Measurements from ENCODE around the gene IL1RL2. TPM values are rescaled to one million over a fixed set of nuclear protein-coding genes. Genes with fewer than 3 reads are reported as not detected.

IL1RL2 gene
- total RNA-seq, 2 donors from 2014 or later, result 0.75 TPM; not detected in 1

GRCh38 chr2:102149644-102150455, 37.0 kb upstream of the IL1RL2 start:
- ATAC-seq (no peak), DNase-seq (ENCODE audit: low spot score in 2 of 2) (no peak)
- H3K36me3 Mint-ChIP-seq, result peaks cover 74 to 85% of the 10 kb centered on the region in 2 donors
- H3K9me3 Mint-ChIP-seq, result peaks cover 38 to 52% of the 10 kb centered on the region in 2 donors
- no peak overlapping the region for H3K27ac Mint-ChIP-seq

GRCh38 chr2:102154364-102154763, 32.5 kb upstream of the IL1RL2 start:
- H3K27ac Mint-ChIP-seq, result no peak overlapping the region
- no peak for ATAC-seq
- DNase-seq (ENCODE audit: low spot score in 2 of 2), result no peak
- peaks cover 10 to 23% of the 10 kb centered on the region in 2 donors for H3K9me3 Mint-ChIP-seq
- H3K36me3 Mint-ChIP-seq, result peaks cover 35 to 67% of the 10 kb centered on the region in 2 donors

- no peak for ATAC-seq
- H3K9me3 Mint-ChIP-seq, result peaks cover 10 to 23% of the 10 kb centered on the region in 2 donors
- peak overlapping the region in 1 of 2 donors; percentile 31 for H3K27ac Mint-ChIP-seq
- no peak for DNase-seq (ENCODE audit: low spot score in 2 of 2)
- H3K36me3 Mint-ChIP-seq, result peaks cover 30 to 64% of the 10 kb centered on the region in 2 donors
Observed at GRCh38 chr2:102154946-102155702, 31.7 kb upstream of the IL1RL2 start.

DNA sequence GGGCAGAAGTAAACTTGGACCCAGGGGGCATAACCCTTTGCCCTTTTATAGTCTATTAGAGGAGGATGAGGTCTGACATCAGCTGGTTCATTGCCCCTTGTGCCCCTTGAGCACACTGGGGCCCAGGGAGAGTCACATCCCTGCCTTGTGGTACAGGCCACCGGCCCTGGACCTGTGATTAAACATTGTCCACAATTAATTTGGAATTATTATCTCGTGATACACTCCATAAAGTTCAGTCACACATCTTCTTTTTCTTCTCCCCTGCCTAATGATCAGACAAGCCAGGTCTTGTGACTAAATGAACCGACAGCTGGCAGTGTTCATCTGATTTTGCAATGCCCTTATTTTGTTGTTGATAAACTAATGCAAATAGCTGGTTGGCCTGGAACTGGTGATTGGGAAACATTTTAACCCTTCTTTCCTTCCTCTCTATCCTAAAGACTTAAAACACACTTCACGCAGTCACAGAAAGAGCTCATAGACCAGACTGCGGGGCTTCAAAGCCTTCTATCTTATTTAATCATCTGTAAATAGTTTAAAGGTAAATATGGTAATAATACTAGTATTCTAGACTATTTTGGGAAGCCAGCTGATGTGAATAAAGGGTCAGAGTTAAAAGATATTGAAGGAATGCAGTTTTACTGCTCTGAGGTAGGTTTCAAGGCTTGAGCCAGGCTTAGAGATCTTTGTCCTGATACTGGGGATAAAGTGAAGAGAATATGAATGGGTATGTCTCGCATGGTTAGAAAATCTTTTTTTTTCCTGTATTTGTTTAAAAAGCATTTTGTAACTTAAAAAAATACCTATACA, 30.9 kb upstream of the IL1RL2 start:
- ATAC-seq (no peak), DNase-seq (ENCODE audit: low spot score in 2 of 2) (no peak)
- Mint-ChIP-seq H3K36me3 (peaks cover 24 to 68% of the 10 kb centered on the region in 2 donors), H3K27ac (no peak overlapping the region), H3K9me3 (peaks cover 10 to 23% of the 10 kb centered on the region in 2 donors)

GRCh38 chr2:102158011-102158755, 28.6 kb upstream of the IL1RL2 start:
- no peak overlapping the region for H3K27ac Mint-ChIP-seq
- H3K9me3 Mint-ChIP-seq, result peaks cover 10 to 15% of the 10 kb centered on the region in 2 donors
- peaks cover 19 to 54% of the 10 kb centered on the region in 2 donors for H3K36me3 Mint-ChIP-seq
- ATAC-seq, result no peak
- no peak for DNase-seq (ENCODE audit: low spot score in 2 of 2)

- no peak for DNase-seq (ENCODE audit: low spot score in 2 of 2)
- ATAC-seq, result no peak
- peaks cover 15 to 43% of the 10 kb centered on the region in 2 donors for H3K36me3 Mint-ChIP-seq
- H3K27ac Mint-ChIP-seq, result no peak overlapping the region
- H3K9me3 Mint-ChIP-seq, result peaks cover 9 to 13% of the 10 kb centered on the region in 2 donors
Observed at GRCh38 chr2:102159295-102159694, 27.5 kb upstream of the IL1RL2 start.

DNA sequence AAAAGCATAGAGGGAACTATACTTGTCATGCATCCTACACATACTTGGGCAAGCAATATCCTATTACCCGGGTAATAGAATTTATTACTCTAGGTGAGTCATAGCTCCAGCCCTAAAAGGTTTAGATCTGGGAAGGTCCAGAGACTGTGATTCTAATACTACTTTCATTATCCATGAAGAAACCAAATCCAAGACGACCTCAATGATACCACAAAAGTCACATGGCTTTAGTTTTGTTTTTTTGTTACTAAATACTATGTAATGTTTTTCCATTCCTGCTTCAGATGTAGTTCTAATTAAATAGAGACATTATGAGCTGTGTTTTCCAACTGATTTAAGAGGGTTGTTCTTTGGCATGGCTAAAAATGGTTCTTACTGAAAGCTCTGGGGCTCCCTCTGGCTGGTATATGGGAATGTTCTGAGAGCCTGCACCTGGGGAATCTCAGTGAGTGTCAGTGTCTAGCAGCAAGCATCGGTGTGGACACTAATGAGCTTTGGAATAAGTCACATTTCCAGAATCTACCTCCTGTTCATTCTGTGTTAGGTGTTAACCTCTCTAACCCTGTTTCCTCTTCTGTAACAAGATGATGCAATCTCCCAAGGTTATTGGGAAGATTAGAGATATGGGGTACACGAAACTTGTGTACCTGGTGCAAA, 20.5 kb upstream of the IL1RL2 start:
- Mint-ChIP-seq H3K9me3 (peaks cover 4 to 5% of the 10 kb centered on the region in 2 donors), H3K36me3 (peaks cover 13 to 21% of the 10 kb centered on the region in 2 donors), H3K27ac (no peak overlapping the region)
- no peak for DNase-seq (ENCODE audit: low spot score in 2 of 2)
- ATAC-seq, result peak in 1 of 2 donors; percentile 41

- no peak for ATAC-seq
- no peak for DNase-seq (ENCODE audit: low spot score in 2 of 2)
- Mint-ChIP-seq H3K9me3 (peaks cover 4 to 9% of the 10 kb centered on the region in 2 donors), H3K27ac (no peak overlapping the region), H3K36me3 (peaks cover 23 to 25% of the 10 kb centered on the region in 2 donors)
Observed at GRCh38 chr2:102168026-102168771, 18.6 kb upstream of the IL1RL2 start.

DNA sequence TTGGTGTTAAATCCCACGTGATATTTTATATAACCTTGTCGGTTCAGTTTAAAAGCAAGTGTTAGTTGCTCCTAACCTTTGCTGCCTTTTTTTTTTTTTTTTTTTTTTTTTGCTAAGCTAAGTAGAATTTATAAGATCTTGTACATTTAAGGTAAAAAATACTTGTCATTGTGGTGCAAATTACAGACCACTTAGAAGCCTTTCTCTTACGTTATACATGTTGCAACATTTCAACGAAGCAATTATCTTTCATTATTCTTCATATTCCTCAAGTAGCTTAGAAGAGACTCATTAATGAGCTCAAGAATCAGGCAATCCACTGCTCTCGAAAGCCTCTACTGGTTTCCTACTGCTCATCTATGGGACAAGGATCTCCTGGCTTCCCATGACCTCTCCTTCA, 14.9 kb upstream of the IL1RL2 start:
- ATAC-seq (no peak), DNase-seq (ENCODE audit: low spot score in 2 of 2) (no peak)
- H3K9me3 Mint-ChIP-seq, result peaks cover 0 to 4% of the 10 kb centered on the region in 2 donors
- no peak overlapping the region for H3K27ac Mint-ChIP-seq
- peaks cover 15 to 38% of the 10 kb centered on the region in 2 donors for H3K36me3 Mint-ChIP-seq

DNA sequence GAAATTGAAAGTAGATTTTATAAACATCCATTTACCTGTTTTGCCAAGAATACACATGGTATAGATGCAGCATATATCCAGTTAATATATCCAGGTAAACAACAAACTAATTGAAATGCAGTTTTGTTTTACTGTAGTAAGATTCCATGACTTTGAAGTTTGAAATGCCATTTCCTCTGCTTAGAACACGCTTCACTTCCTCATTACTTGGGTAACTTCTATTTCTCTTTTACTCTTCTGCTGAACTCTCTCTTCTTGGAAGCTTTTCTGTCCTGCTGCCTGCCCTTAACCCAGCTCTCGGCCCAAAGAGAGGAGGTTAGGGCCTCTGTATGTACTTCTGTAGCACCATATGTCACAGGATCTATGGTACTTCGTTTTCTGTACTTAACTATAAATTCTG, 14.1 kb upstream of the IL1RL2 start:
- DNase-seq (ENCODE audit: low spot score in 2 of 2) (no peak), ATAC-seq (no peak)
- Mint-ChIP-seq H3K36me3 (peaks cover 15 to 37% of the 10 kb centered on the region in 2 donors), H3K9me3 (peaks cover 0 to 4% of the 10 kb centered on the region in 2 donors), H3K27ac (peak overlapping the region in 1 of 2 donors; percentile 70)

DNA sequence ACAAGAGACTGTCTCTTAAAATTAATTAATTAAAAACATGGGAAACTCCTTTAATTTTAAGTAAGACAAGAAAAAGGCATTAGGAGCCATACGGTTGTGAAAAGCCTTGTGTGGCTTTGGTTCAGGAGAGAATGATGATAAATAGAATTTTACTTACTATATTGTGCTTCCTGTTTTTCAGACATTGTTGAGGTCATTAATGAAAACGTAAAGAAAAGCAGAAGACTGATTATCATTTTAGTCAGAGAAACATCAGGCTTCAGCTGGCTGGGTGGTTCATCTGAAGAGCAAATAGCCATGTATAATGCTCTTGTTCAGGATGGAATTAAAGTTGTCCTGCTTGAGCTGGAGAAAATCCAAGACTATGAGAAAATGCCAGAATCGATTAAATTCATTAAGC, 10.7 kb upstream of the IL1RL2 start:
- ATAC-seq (no peak), DNase-seq (ENCODE audit: low spot score in 2 of 2) (no peak)
- H3K27ac Mint-ChIP-seq, result no peak overlapping the region
- peaks cover 0 to 4% of the 10 kb centered on the region in 2 donors for H3K9me3 Mint-ChIP-seq
- peaks cover 10 to 22% of the 10 kb centered on the region in 2 donors for H3K36me3 Mint-ChIP-seq

GRCh38 chr2:102177814-102178478, 8.9 kb upstream of the IL1RL2 start:
- Mint-ChIP-seq H3K27ac (no peak overlapping the region), H3K9me3 (peaks cover 0 to 1% of the 10 kb centered on the region in 2 donors), H3K36me3 (peaks cover 2 to 20% of the 10 kb centered on the region in 2 donors)
- no peak for DNase-seq (ENCODE audit: low spot score in 2 of 2)
- no peak for ATAC-seq

GRCh38 chr2:102179061-102179460, 7.8 kb upstream of the IL1RL2 start:
- H3K9me3 Mint-ChIP-seq, result no peaks in the 10 kb centered on the region
- peaks cover 0 to 9% of the 10 kb centered on the region in 2 donors for H3K36me3 Mint-ChIP-seq
- H3K27ac Mint-ChIP-seq, result no peak overlapping the region
- no peak for DNase-seq (ENCODE audit: low spot score in 2 of 2)
- no peak for ATAC-seq

DNA sequence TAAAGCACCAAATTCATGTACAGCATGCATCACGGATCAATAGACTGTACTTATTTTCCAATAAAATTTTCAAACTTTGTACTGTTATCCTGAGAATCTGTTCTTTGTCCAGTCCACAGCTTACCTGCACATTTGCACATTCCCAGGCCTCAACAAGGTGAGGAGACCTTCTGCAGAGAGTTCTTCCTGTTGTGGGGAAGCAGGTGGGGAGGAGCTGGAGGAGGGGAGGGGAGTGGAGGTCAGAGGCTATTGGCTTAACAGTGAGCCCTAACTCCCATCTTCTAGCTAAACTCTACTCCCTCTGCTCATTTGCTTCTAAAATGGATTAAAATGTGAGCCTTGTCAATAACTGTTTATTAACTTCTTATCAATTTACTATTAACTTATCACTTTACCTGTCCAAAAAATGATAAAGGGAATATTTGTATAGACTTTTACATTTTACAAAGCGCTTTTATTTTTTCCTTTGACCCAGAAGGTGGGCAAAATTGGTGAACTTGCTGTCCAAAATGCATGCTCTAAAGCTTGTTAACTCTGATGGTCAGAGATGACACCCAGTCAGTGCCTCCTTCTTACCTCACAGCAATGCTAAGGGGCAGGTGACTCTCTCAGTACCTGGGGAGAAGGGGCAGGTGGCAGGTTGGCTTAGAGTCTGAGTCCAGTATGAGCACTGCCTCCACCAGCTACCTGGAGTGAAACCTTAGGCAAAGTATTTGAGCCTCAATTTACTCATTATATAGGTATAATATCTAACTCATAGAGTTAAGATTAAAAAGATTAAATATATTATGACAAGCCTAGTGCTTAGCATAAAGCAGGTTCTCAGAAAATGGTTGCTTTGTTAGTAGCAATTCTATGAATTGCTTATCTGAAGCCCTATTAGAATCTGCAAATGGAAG, 6.8 kb upstream of the IL1RL2 start:
- Mint-ChIP-seq H3K36me3 (no peaks in the 10 kb centered on the region), H3K9me3 (no peaks in the 10 kb centered on the region), H3K27ac (no peak overlapping the region)
- ATAC-seq (no peak), DNase-seq (ENCODE audit: low spot score in 2 of 2) (no peak)

All from activated naive CD4-positive, alpha-beta T cell treated with anti-CD3 and anti-CD28 coated beads, Interleukin-2, amount 50 U/mL, for 72 hours (primary cell).